ENCODE results near the gene NOTUM. TPM values are rescaled to one million over a fixed set of nuclear protein-coding genes. Genes with fewer than 3 reads are reported as not detected.
"Not testable (repeated sequence)": the region's sequence is repeated elsewhere in the genome, so short reads cannot be mapped to it uniquely, and the experiment has no call there.

The NOTUM gene
- total RNA-seq, 1 experiment from 2014 or later = not detected

DNA sequence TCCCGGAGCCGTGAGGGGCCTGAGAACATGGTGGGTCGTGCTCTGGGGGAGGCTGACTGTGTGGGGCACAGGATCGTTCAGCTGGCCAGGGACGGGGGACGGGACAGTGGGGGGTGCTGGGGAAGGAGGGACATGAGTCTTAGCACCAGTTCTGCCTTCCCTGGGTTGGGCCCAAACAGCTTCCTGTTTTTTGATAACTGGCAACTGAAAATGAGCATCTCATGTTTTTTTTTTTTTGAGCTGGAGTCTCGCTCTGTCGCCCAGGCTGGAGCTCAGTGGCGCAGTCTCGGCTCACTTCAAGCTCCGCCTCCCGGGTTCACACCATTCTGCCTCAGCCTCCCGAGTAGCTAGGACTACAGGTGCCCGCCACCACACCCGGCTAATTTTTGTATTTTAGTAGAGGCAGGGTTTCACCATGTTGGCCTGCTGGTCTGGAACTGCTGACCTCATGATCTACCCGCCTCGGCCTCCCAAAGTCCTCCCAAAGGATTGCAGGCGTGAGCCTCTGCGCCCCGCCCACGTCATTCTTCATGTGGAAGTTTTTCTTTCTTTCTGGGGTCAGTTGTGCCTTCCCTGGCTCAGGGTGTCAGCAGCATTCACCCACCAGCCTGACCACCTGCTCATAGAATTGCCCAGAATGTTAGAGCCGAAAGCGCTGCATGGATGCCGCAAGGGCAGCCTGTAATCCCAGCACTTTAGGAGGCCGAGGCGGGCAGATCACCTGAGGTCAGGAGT, 22.8 kb upstream of the NOTUM start:
- H4K20me1 ChIP-seq (ENCODE audit: low read length) = no peaks in the 10 kb centered on the region
- no TSS peak for BruUV-seq (replicated peaks)
- H3K79me2 ChIP-seq (ENCODE audit: low read length) = peaks cover 5% of the 10 kb centered on the region; the same call in 1 of the 2 replicates
- H2AFZ ChIP-seq (ENCODE audit: low read length) = no peak overlapping the region
- H3K4me2 ChIP-seq (ENCODE audit: low read length) = no peak overlapping the region
- ATAC-seq = no peak
- no peak for TF ChIP-seq EZH2phosphoT487 (IDR thresholded peaks at IDR 0.05; ENCODE audit: borderline replicate concordance, low read length)
- TF ChIP-seq, protein P1, sequence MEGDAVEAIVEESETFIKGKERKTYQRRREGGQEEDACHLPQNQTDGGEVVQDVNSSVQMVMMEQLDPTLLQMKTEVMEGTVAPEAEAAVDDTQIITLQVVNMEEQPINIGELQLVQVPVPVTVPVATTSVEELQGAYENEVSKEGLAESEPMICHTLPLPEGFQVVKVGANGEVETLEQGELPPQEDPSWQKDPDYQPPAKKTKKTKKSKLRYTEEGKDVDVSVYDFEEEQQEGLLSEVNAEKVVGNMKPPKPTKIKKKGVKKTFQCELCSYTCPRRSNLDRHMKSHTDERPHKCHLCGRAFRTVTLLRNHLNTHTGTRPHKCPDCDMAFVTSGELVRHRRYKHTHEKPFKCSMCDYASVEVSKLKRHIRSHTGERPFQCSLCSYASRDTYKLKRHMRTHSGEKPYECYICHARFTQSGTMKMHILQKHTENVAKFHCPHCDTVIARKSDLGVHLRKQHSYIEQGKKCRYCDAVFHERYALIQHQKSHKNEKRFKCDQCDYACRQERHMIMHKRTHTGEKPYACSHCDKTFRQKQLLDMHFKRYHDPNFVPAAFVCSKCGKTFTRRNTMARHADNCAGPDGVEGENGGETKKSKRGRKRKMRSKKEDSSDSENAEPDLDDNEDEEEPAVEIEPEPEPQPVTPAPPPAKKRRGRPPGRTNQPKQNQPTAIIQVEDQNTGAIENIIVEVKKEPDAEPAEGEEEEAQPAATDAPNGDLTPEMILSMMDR (conservative IDR thresholded peaks at IDR 0.05; ENCODE audit: low read depth, low read length) = no peak
- TF ChIP-seq EZH2 (IDR thresholded peaks at IDR 0.05; ENCODE audit: low read length, unreplicated experiment) = no peak
- no peaks in the 10 kb centered on the region for H3K27me3 ChIP-seq (ENCODE audit: low read length)
- H3K9ac ChIP-seq (ENCODE audit: low read length) = no peak overlapping the region
- no peaks in the 10 kb centered on the region for H3K9me3 ChIP-seq (ENCODE audit: low read length)
- no peaks in the 10 kb centered on the region for H3F3A ChIP-seq (ENCODE audit: low read length, unreplicated experiment)
- POLR2A ChIA-PET (ENCODE audit: unreplicated experiment) = no interaction called here
- no peak overlapping the region for H3K27ac ChIP-seq (ENCODE audit: low read length)
- no peaks in the 10 kb centered on the region for H3K9me2 ChIP-seq (replicated peaks; ENCODE audit: low read length)
- no peaks in the 10 kb centered on the region for H3K36me3 ChIP-seq (ENCODE audit: low read depth, low read length)
- intact Hi-C loops (cut with micrococcal nuclease) = no loop called here
- no peak overlapping the region for H3K4me3 ChIP-seq (ENCODE audit: low read length)
- DNase-seq = no peak
- no peaks in the 10 kb centered on the region; the same call in 1 of the 2 replicates for H3K4me1 ChIP-seq (ENCODE audit: insufficient read depth, low read length)
- CTCF ChIA-PET = no interaction called here

DNA sequence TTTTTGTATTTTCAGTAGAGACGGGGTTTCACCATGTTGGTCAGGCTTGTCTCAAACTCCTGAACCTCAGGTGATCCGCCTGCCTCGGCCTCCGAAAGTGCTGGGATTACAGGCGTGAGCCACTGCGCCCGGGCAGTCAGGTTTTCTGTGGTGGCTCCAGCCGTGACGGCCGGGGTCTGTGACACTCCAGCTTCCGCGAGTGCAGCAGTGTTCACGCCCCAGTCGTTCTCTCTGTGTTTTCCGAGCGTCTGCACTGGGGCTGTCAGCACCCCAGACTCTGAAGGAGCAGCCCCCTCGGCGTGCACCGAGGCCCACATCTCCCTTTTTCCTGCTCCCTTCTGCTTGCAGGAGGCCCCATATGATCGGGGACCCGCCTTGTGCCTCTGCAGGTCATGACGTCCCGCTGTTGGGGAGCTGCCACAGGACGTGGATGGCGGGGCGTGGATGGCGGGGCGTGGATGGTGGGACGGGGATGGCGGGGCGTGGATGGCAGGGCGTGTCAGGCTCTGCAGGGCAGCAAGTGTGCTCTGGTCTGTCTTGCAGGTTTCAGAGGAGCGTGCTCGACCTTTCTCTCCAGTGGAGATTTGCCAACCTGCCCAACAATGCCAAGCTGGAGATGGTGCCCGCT, 22.1 kb upstream of the NOTUM start:
- Histone ChIP-seq H3K4me3 (ENCODE audit: low read length) (no peak overlapping the region), H3K9me2 (replicated peaks; ENCODE audit: low read length) (no peaks in the 10 kb centered on the region), H3K79me2 (ENCODE audit: low read length) (peaks cover 12% of the 10 kb centered on the region), H2AFZ (ENCODE audit: low read length) (no peak overlapping the region), H3K9ac (ENCODE audit: low read length) (no peak overlapping the region), H3K4me2 (ENCODE audit: low read length) (no peak overlapping the region), H4K20me1 (ENCODE audit: low read length) (no peaks in the 10 kb centered on the region), H3F3A (ENCODE audit: low read length, unreplicated experiment) (no peaks in the 10 kb centered on the region), H3K27ac (ENCODE audit: low read length) (no peak overlapping the region), H3K27me3 (ENCODE audit: low read length) (no peaks in the 10 kb centered on the region), H3K36me3 (ENCODE audit: low read depth, low read length) (no peaks in the 10 kb centered on the region), H3K9me3 (ENCODE audit: low read length) (no peaks in the 10 kb centered on the region), H3K4me1 (ENCODE audit: insufficient read depth, low read length) (peaks cover 4% of the 10 kb centered on the region; the same call in 1 of the 2 replicates)
- CTCF ChIA-PET = no interaction called here
- no peak for ATAC-seq
- POLR2A ChIA-PET (ENCODE audit: unreplicated experiment) = no interaction called here
- DNase-seq = no peak
- TF ChIP-seq, protein P1 (conservative IDR thresholded peaks at IDR 0.05; ENCODE audit: low read depth, low read length) = no peak
- TF ChIP-seq EZH2 (IDR thresholded peaks at IDR 0.05; ENCODE audit: low read length, unreplicated experiment) (no peak), EZH2phosphoT487 (IDR thresholded peaks at IDR 0.05; ENCODE audit: borderline replicate concordance, low read length) (no peak)
- intact Hi-C loops (cut with micrococcal nuclease) = no loop called here
- no TSS peak for BruUV-seq (replicated peaks)

DNA sequence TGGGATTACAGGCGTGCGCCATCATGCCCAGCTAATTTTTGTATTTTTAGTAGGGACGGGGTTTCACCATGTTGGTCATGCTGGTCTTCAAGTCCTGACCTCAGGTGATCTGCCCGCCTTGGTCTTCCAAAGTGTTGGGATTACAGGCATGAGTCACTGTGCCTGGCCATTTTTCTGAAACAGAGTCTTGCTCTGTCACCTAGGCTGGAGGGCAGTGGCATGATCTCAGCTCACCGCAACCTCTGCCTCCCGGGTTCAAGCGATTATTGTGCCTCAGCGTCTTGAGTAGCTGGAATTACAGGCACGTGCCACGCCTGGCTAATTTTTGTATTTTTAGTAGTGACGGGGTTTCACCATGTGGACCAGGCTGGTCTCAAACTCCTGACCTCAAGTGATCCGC, 20.5 kb upstream of the NOTUM start:
- POLR2A ChIA-PET (ENCODE audit: unreplicated experiment); BruUV-seq (replicated peaks); H3K36me3 ChIP-seq (ENCODE audit: low read depth, low read length); CTCF ChIA-PET; H3K9me3 ChIP-seq (ENCODE audit: low read length); H3K27ac ChIP-seq (ENCODE audit: low read length); H3K27me3 ChIP-seq (ENCODE audit: low read length); DNase-seq; H3K4me2 ChIP-seq (ENCODE audit: low read length); H2AFZ ChIP-seq (ENCODE audit: low read length); ATAC-seq; intact Hi-C loops (cut with micrococcal nuclease); H3F3A ChIP-seq (ENCODE audit: low read length, unreplicated experiment); H4K20me1 ChIP-seq (ENCODE audit: low read length); H3K9ac ChIP-seq (ENCODE audit: low read length); H3K9me2 ChIP-seq (replicated peaks; ENCODE audit: low read length); H3K4me3 ChIP-seq (ENCODE audit: low read length): not testable (repeated sequence)
- Histone ChIP-seq H3K79me2 (ENCODE audit: low read length) (peaks cover 15% of the 10 kb centered on the region), H3K4me1 (ENCODE audit: insufficient read depth, low read length) (peaks cover 11% of the 10 kb centered on the region)
